GM10248 (cell line): Measurements from ENCODE around the gene ARHGAP24.

ENCODE experiments used
- CTCF ChIA-PET: fragments of 300-600 bp; sonication (Branson Sonifier 250); formaldehyde crosslinking; extraction: SDS; loops from one replicate; lab custom pipeline; 2021; ENCODE audit warnings: antibody characterized with exemption; lab: Yijun Ruan, JAX
- POLR2A ChIA-PET: fragments of 350-650 bp; sonication (Branson Sonifier 250); formaldehyde crosslinking; extraction: SDS; loops from one replicate; lab custom pipeline; 2020; ENCODE audit warnings: antibody characterized with exemption; lab: Yijun Ruan, JAX
- DNase-seq: peaks from one replicate; pipeline ENCODE4 v3.0.0; 2012; ENCODE audit errors: extremely low spot score
- TF ChIP-seq, protein P1 (sequence below): IDR thresholded peaks from 2 replicates; pipeline ENCODE4 v1.5.1; 2012; ENCODE audit warnings: mild to moderate bottlenecking, low read depth; ENCODE audit errors: extremely low read depth, missing control alignments, control extremely low read depth

The ARHGAP24 gene

DNA sequence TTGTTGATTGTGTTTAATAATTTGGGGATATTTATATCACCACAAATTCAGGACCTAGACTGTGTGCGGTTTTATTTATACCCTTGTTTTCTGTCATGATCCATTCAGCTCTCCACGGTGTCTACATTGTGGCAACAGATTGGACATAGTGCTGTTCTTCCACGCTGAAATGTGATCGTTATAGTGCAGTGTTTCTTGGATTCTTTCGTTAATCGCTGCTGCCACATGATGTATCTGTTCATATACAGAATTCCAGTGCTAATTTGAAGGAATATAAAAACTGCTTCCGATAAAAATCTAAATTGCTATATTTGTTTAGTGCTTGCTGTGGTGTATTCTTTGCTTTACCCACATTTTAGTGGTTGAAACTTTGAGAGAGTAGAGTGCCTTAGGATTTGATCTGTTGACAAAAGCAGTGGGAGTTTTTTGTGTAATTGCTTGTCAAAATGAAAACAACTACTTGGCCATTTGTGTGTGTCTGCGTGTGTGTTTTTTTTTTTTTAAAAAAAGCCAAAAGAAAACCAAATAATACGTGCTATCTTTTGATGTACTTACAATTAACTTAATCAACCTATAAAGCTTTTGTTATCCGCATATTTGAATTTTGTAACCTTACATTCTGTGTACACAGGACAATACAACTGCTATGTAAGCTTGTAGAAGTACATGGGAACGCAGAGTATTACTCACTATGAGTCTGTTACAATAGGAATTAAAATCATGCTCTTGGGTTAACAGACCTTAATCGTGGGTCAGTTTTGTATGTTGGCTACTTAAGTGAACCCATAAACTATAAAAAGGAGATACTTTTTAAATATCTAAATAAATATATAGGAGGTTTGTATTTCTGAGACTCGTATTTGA lies 353.3 kb downstream of the ARHGAP24 start:
- CTCF ChIA-PET: no interaction called here
- DNase-seq: no peak
- TF ChIP-seq, protein P1, sequence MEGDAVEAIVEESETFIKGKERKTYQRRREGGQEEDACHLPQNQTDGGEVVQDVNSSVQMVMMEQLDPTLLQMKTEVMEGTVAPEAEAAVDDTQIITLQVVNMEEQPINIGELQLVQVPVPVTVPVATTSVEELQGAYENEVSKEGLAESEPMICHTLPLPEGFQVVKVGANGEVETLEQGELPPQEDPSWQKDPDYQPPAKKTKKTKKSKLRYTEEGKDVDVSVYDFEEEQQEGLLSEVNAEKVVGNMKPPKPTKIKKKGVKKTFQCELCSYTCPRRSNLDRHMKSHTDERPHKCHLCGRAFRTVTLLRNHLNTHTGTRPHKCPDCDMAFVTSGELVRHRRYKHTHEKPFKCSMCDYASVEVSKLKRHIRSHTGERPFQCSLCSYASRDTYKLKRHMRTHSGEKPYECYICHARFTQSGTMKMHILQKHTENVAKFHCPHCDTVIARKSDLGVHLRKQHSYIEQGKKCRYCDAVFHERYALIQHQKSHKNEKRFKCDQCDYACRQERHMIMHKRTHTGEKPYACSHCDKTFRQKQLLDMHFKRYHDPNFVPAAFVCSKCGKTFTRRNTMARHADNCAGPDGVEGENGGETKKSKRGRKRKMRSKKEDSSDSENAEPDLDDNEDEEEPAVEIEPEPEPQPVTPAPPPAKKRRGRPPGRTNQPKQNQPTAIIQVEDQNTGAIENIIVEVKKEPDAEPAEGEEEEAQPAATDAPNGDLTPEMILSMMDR: no peak
- POLR2A ChIA-PET: interaction anchor here (0.7 kb wide), 1 partner anchor 919 kb away, joined by 6 read pairs; no protein-coding TSS in a partner anchor

DNA sequence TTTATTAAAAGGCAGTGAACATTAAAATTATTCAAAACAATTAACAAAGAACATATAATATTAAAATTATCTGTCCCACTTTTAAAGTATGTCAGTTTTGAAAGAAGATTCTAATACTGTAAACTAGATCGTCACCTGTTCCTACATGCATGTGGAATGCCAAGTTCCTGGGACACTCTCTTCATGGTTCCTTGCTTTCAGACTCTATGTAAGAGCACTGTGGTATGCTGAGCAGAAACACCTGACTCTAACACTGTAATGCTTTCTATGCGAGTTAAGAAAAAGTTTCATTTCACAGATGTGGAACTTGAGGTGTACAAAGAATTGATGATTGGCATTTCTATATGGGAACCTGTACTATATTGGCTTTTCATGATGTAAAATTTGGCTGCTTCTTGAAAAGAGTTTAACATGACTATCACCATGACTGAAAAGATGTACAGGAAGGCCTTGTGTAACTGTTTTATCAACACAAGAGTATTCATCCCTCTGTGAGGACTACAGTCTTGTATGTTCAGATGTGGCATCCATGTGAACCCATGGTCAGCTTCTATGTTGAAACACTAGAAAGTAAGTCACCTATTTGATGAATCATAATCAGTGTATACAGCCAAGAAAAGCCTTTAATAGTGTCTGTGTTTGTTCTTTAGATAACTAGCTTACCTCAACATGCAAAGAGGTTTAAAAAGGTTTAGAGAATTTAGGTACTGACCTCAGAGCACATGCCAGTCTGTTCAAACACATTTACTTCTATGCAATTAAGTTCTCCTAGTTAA lies 354.5 kb downstream of the ARHGAP24 start:
- no peak for DNase-seq
- TF ChIP-seq, protein P1: no peak
- ChIA-PET CTCF (no interaction called here), POLR2A (no interaction called here)

DNA sequence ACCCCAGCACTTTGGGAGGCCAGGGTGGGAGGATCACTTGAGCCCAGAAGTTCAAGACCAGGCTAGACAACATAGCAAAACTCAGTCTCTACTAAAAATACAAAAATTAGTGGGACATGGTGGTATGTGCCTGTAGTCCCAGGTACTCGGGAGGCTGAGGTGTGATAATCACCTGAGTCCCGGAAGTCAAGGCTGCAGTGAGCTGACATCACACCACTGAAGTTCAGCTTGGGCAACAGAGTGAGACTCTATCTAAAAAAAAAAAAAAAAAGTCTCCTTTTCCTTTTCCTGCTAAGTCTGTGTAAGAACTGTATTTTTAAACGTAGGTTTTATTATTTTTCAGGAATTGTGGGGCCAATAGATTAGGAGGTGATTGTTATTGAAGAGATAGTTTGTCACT lies 356.7 kb downstream of the ARHGAP24 start:
- CTCF ChIA-PET: no interaction called here
- POLR2A ChIA-PET: no interaction called here
- DNase-seq: no peak
- TF ChIP-seq, protein P1: no peak

DNA sequence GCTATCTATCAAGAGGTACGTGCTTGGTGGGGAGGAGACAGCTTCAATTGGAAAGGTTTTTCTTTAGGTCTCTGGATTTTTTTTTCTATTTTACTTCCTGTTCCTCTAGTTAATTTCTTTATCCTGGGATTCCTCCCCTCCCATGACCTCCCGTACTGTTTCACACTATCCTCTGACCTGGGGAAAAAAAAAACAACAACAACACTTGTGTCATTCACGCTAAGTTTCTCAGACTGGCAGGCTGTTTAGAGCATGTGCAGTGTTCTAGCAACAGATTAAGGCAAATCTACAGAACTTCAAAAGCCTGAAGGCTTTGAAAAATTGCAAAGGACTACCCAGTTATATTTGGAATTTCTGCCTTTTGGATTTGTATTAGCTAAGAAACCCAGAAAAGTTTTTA lies 358.4 kb downstream of the ARHGAP24 start:
- ChIA-PET POLR2A (no interaction called here), CTCF (no interaction called here)
- TF ChIP-seq, protein P1: no peak
- no peak for DNase-seq

DNA sequence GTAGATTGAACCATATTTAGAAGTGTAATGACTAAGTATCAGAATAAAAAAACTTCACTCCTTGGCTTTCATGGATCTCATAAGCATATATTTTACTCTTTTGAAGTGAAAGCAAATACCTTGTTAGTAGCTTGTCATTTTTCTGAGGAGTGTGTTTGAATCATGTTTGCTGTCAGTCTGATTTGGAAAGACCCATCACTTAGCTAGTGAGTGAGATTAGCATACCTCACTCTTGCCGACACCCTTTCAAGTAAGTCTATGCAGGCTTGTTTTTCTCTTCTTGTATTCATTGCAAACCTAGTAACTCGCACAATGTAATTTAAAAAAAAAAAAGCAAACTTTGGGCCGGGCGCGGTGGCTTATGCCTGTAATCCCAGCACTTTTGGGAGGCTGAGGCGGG lies 360.0 kb downstream of the ARHGAP24 start:
- TF ChIP-seq, protein P1: no peak
- no peak for DNase-seq
- CTCF ChIA-PET: no interaction called here
- POLR2A ChIA-PET: no interaction called here

DNA sequence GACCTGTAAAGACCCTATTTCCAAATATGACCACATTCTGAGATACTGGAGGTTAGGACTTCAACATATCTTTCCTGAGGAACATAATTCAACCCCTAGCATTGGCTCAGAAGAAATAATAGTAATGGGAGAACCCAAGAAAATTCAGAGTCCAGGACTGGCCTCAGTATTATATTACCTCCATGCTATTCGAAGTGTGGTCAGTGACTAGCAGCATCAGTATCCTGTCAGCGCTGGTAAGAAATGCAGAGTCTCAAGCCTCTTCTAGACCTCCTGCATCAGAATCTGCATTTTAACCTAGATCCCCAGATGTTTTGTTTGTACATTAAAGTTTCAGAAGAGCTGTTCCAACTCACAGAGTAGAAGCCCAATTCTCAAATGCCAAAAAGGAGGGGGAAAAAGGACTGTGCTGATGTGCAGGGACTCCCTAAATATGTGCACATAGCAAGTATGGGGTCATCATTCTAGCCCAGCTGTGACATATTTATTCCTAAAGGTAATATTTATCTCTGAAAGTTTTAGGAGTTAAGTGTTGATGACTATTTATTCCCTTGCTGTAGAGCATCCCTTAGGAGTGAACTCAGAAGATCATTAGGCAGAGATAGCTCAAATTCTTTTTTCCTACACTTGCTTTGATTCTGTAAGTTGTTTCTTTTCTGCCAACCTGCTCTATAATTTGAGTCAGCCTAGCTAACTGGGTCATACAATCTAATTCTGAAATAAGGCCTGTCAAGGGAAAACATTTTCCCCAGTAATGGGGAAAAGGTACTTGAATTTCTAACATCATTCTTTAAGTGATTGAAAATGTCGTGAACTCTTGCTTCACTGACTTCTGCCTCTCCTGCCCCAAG lies 361.9 kb downstream of the ARHGAP24 start:
- CTCF ChIA-PET: interaction anchor here (1.7 kb wide), 1 partner anchor 9 kb away, joined by 5 read pairs; no protein-coding TSS in a partner anchor

More for the DNA sequence above, 361.9 kb downstream of the ARHGAP24 start:
- POLR2A ChIA-PET: interaction anchor here (0.6 kb wide), 1 partner anchor 851 kb away, joined by 3 read pairs; no protein-coding TSS in a partner anchor
- no peak for DNase-seq
- TF ChIP-seq, protein P1: no peak
